ENCODE data around the gene CEP85L. TPM values are rescaled to one million over a fixed set of nuclear protein-coding genes. Genes with fewer than 3 reads are reported as not detected.
A peak's percentile ranks its signal among the peaks of the same experiment; 100 is the strongest.
"Not testable (repeated sequence)": the region's sequence is repeated elsewhere in the genome, so short reads cannot be mapped to it uniquely, and the experiment has no call there.

CEP85L gene
- total RNA-seq, 1 donor from 2014 or later: 15.3 TPM

DNA sequence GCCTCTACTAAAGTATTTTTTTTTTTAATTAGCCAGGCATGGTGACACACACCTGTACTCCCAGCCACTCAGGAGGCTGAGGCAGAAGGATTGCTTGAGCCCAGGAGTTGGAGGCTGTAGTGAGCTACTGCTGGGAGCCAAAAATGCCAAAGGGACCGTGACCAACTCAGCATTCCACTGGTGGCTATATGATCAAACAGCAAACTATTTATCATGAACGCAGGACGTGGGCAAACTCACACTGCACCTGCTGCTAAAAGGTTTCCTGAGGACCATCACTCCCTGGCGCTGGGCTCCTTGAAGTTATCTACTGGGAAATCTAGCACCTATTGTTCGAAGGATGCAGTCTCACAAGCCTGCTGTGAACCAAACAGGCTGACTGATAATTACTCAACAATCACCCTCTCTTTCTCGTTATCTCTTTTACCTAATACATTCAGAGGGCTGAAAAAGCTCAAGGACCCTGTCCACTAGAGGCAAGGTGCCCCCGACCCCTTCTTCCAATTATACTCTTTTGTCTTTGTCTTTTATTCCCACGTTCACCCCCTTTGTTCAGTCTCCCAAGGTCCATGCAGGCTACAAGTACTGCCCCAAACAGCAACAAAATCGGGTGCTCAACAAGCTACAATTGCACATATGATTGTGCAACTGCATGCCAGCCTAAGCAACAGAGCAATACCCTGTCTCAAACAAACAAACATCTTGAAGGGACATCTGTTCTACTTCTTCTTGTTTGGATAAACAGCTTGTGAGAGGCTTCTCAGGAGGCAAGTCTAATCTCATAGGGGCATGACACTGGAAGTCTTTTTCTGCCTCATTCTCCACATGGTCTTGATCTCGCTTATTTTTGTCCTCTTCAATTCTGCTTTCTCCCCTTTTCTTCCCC is 151.0 kb downstream of the CEP85L start:
- DNase-seq (ENCODE audit: low read depth): no peak

GRCh38 chr6:118495485-118496280 is 155.7 kb downstream of the CEP85L start:
- DNase-seq (ENCODE audit: low read depth): peak; percentile 12

- DNase-seq (ENCODE audit: low read depth): no peak
These were observed 157.3 kb downstream of the CEP85L start for GRCh38 chr6:118494091-118494490.

DNA sequence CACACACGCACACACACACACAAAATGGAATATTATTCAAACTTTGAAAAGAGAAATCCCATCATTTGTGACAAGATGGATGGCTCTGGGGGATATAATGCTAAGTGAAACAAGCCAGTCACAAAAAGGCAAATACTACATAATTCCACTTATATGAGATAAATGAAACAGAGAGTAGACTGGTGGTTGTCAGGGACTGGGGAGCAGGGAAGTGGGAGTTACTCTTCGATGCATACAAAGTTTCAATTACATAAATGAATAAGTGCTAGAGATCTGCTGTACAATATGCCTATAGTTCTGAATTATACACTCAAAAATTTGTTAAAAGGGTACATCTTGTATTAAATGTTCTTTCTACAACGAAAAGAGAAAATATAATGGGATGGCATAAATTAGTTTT is 161.4 kb downstream of the CEP85L start:
- DNase-seq (ENCODE audit: low read depth): no peak

- DNase-seq (ENCODE audit: low read depth): no peak
These were observed 162.8 kb downstream of the CEP85L start for GRCh38 chr6:118488631-118489030.

DNA sequence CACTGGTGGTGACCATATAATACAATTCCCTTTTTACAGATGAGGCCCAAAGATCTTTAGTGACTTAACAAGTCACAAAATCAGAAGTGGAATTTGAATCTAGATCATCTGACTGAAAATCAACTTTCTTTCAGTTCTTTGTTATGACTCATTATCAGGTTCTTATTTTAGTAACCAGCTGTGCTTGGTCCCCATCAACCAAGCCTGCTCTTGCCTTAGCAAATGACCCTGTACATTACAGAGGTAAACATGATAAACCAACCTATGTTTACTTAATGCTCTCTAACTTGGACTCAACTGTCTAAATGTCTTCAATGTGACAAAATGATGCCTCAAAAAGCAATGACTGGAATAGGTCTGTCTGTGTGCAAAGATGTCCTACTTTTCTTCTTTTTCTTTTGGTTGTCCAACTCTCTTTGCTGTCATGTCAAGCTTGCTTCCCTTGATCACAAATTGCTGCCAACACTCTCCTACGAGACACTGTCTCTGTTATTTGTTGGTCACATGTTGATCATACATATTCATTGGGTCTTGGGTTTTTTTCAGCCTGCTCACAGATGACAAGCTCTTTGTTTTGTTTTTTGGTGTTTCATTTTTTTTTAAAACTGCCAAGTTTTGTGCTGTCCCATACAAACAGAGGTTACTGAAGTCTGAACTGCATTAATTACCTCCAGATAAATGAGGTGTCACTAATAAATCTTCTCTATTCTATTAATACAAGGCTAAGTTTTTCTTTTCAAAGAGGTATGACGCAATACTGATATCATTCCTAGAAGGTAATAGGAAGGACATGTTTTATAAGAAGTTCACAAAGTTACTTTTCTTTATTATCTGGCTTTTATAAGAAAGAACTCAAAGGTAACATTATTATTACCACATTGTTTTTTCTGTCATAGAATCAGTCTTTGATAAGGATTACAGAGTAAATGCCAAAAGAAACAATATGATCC is 165.5 kb downstream of the CEP85L start:
- DNase-seq (ENCODE audit: low read depth): peak; percentile 17

GRCh38 chr6:118476551-118476950 is 174.8 kb downstream of the CEP85L start:
- DNase-seq (ENCODE audit: low read depth): no peak

DNA sequence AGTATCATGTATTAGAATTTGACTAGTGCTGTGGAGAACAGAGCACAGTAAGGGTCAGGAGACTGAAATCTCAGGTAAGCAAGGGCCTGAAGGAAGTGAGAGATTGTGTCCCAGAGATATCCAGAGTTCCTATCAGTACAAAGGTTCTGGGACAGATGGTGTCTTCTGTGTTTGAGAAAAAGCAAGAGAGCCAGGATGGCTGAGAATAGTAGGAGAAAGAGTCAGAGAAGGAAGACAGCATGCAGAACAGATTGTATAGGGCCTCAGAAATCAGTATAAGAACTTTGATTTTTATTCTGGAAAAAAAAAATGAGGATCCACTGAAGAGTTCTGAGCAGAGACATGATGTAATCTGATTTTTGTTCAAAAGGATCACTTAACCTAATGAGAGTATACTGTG is 178.1 kb downstream of the CEP85L start:
- no peak for DNase-seq (ENCODE audit: low read depth)

GRCh38 chr6:118469468-118469867 is 181.9 kb downstream of the CEP85L start:
- DNase-seq (ENCODE audit: low read depth): no peak

- peak; percentile 19 for DNase-seq (ENCODE audit: low read depth)
These were observed 182.5 kb downstream of the CEP85L start for GRCh38 chr6:118468682-118469465.

- DNase-seq (ENCODE audit: low read depth): no peak
These were observed 184.2 kb downstream of the CEP85L start for GRCh38 chr6:118467181-118467580.

- no peak for DNase-seq (ENCODE audit: low read depth)
These were observed 186.8 kb downstream of the CEP85L start for GRCh38 chr6:118464620-118465019.

- no peak for DNase-seq (ENCODE audit: low read depth)
These were observed 190.4 kb downstream of the CEP85L start for GRCh38 chr6:118460958-118461470.

- no peak for DNase-seq (ENCODE audit: low read depth)
These were observed 194.4 kb downstream of the CEP85L start for GRCh38 chr6:118456982-118457381.

GRCh38 chr6:118451839-118452238 is 199.6 kb downstream of the CEP85L start:
- DNase-seq (ENCODE audit: low read depth): no peak

GRCh38 chr6:118444796-118445195 is 206.6 kb downstream of the CEP85L start:
- DNase-seq (ENCODE audit: low read depth): no peak

DNA sequence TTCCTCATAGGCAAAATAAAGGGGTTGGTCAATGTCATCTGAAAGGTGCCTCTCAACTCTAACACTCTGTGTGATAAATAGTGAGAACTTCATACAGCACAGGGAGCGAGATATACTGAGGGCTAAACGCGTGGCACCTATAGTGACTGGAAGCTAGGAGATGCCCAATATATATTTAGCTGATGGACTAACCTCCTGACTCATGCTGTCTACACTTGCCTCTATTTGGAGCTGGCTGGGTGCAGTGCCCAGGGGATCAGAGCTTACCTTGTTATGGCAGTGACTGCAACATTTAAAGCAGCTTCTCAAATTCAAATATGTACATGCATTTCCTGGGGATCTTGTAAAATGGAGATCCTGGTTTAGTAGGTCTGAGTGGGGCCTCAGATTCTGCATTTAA is 214.9 kb downstream of the CEP85L start:
- no peak for DNase-seq (ENCODE audit: low read depth)

- not testable (repeated sequence) for DNase-seq (ENCODE audit: low read depth)
These were observed 217.2 kb downstream of the CEP85L start for GRCh38 chr6:118434147-118434546.

- DNase-seq (ENCODE audit: low read depth): not testable (repeated sequence)
These were observed 230.1 kb downstream of the CEP85L start for GRCh38 chr6:118421312-118421711.

All from renal cortical epithelial cell (primary cell).